Islet of Langerhans (tissue), 1 donor: ENCODE results near the gene FLNA.

Experiments
- FAIRE-seq: peaks from one replicate; lab custom pipeline; 2011; peaks lifted over from hg19 to GRCh38; lab: Jason Lieb, UNC

Gene FLNA

DNA sequence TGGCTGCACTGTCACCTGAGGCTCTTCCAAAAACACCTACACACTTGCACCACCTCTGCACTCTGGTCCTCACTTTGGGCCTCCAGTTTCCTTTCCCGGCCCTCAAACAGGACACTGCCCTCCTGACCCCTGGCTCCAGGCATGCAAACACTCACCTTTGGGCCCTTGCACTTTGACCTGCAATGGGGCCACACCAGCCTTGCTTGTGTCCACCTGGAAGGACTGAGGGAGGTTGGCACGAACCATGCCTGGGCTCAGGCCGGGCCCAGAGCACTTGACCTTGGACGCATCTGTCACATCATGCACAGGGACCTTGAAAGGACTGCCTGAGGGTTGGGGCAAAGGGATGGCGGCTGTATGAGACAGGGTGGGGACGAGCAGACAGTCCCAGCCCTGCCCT lies 15.6 kb downstream of the FLNA start:
- no peak for FAIRE-seq

DNA sequence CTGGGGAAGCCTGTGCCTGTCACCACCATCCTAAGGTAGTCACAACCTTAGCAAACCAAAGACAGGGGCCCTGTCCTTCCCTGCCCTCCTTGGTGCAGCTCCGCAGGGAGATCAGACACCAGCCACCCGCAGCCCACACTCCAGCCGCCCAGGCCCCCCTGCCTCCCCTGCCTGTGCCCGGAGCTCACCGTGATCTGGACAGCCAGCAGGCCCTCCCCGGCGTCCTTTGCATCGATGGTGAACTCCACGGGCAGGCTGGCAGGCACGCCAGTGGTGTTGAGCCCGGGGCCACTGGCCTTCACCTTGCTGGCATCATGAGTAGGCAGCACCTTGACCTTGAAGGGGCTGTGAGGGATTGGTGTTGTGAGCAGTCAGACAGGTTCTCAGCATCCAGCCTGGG lies 16.4 kb downstream of the FLNA start:
- no peak for FAIRE-seq

DNA sequence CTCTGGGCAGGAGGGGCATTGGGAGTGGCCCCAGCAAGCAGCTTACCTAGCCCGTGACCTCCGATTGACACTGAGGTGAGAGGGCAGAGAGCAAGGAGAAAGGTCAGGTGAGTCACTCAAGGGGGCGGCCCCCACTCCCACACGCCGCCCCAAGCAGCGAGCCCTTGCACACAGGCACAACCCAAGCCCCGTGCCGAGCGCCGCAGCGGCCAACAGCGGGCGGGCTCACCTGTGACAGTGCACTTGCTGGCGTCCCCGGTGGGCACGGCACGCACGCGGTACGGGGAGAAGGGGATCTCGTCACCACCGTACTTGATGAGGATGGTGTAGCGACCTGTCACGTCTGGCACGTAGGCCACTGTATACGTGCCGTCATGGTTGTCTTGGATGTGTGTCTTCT lies 17.2 kb downstream of the FLNA start:
- FAIRE-seq: no peak

DNA sequence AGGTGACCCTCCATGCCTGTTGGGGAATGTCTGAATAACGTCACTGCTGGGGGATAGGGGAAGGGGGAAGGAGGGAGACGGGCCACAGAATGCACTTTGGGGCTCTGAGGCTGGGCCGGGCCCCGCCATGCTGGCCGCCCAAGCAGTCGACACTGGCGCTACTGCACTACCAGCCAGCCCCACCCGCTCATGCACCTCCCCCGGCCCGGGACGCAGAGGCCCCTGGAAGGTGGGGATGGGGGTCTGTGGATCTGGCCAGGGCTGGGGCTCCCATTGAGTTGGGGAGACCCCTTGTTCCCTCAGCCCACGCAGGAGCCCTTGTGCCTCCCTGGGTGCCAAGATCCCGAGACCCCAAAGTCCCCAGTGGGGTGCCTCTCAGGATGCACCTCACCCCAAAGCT lies 17.8 kb downstream of the FLNA start:
- FAIRE-seq: no peak

DNA sequence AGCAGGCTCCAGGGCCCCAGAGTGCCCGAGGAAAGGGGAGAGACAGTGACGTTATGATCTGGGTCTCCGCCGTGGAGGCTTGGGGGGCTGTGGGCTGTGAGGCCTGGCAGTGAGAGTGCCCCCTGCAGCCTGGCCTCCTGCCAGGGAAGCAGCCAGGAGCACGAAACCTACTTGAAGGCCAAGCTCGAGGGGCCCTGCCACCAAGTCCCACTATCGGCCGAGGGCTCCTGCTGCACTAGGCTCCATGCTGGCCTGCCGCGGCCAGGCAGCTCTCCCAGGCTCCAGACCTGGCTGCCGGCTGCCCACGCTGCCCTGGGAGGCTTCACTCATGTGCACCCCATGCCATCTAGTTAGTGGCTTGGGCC lies 18.7 kb downstream of the FLNA start:
- FAIRE-seq: no peak

DNA sequence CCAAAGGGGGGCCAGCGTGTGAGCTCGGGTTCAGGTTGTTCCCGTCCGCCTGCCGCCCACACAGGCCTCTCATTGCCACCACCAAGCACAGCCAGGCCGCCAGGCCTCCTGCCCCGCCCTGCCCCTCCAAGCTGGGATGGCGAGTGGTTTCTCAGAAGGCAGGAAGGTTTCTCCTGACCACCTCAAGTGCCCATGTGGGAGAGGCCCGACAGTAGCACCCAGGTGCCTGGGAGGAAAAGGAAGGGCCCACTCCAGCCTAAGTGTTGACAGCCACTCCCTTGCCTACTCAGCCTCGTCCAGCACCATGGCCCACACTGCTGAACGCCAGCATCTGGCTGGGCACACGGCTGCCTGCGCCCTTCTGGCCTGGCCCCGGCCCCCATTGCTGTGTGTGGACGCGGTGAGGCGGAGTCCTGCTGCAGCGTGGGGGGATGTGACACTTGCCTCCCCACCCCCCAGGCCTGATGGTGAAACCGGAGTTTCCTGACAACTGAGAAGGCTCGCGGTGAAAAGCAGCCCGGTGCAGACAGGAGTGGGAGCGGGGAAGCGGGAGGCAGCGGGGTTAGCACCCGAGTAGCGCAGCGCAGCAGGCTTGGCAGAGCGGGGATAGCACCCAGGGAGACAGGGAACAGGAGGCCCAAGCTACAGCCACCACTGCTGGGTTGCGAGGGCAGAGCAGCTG lies 19.2 kb downstream of the FLNA start:
- no peak for FAIRE-seq

DNA sequence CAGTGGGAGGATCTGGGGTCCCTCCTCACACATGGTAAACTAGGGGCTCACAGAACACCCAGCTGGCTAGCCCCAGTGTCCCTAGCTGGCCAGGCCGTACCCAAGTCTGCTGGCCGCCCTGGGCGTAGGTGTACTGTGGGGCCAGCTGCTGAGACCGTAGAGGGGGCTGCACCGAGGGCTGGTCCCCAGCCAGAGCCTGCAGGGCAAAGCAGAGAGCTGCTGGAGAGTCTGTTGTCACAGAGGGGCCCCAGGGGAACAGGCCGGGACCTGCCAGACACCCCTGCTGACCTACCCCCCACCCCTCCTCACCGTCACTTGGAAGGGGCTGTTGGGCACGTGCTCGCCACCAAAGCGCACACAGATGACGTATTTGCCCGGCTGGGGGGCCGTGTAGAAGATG lies 19.9 kb downstream of the FLNA start:
- FAIRE-seq: no peak

DNA sequence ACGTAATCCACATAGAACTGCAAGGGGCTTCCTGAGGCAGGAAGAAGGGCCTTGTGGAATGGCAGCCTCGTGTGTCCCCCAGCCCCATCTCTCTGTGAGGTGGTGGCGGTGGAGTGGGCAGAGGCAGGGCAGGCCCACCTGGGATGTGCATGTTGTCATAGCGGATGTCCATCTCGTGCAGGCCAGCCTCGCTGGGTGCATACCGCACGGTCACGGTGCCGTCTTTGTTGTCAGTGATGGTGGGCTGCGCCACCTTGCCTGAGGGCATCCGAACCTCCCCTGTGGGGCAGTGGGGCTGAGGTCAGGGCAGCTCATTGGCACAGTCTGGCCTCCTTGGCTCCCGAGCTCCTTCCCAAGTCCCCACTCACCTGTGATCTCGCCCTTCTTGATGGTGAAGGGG lies 20.4 kb downstream of the FLNA start:
- FAIRE-seq: no peak

DNA sequence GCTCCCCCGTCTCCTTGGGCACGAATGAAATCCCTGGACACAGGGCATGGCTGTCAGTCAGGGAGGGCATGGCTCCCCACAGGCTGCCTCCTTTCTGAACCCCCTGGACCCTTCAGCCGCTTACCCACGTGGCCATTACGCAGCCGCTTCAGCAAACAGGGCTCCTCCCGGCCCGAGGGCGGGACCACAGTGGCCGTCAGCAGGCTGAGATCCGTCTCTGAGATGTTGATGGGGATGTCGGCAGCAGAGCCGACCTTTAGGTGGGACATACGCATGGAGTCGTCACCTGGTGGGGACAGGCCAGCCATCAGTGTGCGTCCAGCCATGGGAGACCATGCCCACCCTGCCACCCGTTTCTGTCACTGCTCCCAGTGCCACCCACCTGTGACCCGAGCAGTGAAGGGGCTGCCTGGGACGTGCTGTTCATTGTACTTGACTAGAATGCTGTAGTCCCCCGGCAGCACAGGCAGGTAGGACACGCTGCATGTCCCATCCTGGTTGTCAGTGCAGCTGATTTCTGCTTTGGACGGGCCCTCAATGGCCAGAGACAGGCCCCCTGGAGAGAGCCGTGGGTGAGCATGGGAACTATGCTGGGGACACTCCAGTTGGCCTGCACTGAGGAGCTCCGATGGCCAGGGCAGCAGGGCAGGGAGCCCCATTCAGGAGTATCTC lies 21.1 kb downstream of the FLNA start:
- FAIRE-seq: no peak

DNA sequence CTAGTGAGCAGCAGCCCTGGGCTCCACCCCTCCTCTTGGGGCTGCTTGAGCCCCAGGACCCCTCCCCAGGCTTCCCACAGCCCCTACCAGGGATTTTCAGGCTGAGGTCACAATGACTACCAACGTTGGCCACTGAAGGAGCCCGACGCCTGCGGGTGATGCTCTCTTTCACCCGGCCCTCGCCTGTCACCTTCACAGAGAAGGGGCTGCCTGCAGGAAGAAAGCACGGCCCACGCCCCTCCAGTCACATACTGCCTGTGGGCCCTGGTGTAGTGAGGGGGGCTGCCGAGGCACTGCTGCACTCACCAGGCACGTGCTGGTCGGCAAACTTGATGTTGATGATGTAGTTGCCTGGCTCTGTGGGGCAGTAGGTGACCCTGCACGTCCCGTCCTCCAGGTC lies 22.0 kb downstream of the FLNA start:
- FAIRE-seq: no peak

DNA sequence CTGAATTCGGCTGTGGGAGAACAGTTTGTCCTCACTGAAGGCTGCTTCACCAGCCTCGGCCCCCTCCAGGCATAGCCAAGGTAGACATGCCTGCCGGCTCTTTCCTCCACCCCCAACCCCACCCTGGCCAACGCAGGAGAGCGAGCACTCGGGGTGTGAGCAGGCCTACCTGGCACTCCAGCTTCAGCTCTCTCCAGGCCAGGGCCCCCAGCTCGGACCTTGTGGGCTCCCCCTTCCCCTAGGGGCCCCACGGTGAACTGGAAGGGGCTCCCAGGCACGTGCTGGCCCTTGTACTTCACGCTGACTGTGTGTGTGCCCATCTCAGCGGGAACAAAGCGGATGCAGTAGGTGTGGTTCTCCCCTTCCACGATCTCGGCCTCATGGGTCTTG lies 22.4 kb downstream of the FLNA start:
- FAIRE-seq: no peak

DNA sequence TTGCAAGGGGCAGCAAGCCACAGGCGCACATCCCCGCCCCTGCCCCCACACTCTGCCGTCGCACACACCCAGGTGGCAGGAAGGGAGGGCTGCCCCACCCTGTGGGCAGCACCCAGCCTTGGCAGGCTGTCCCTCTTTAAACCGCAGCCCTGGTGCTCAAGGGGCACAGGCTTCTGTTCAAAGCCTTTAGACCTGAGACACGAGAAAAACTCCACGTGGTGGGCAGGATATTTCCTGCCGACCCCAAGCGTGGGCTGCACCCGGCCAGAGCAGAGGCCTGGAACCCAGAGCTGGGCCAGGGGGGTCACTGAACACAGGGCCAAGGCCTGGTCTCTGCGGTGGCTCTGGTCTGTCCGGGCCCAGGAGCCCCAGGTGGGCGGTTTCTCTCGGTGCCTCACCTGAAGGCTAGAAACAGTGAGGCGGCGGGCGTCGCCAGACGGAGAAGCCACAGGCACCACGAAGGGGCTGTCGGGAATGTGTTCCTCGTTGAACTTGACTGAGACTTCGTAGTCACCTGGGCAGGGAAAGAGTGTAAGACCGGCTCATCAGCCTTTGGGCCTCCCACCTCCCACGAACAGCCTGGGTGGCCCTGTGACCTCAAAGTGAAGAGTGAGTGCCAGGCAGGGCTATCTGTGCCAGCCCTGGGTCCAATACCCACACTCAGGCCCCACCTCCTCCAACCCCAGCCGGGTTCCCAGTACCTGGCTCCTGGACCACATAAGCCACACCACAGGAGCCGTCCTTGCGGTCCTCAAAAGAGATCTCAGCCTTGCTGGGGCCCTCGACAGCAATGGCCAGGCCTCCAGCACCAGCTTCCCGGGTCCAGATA lies 23.0 kb downstream of the FLNA start:
- no peak for FAIRE-seq

DNA sequence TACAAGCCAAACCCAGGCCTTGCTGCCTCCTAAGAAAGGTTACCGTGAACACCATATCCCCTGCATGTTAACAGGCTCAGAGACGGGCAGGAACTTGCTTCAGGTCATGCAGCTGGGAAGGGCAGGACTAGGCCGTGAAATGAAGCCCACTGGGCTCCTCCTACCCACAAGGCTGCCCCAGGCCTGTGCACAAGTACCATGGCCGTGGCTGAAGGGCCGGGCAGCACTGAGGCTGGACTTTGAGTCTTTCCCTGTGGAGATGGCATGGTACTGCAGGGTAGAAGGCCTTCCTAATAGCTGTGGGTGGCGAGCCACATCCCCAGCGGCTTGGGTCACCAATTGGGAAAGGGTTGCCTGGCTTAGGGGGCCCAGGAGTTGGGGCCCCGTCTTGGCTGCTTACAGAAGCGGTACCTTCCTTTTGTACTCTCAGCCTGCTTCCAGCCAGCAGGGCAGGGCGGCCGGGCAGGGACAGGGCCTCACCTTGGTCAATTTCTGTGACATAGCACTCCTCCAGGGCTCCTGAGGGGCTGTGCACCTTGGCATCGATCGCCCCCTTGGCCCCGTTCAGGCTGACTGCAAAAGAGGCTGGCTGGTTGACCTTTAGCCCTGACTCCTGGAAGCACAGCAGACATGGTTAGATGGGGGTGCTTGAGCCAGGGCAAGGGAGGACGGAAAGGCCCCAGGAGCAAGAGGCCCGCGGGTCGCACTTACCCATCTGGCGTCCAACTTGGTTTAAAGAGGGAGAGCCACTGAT lies 23.8 kb downstream of the FLNA start:
- no peak for FAIRE-seq

DNA sequence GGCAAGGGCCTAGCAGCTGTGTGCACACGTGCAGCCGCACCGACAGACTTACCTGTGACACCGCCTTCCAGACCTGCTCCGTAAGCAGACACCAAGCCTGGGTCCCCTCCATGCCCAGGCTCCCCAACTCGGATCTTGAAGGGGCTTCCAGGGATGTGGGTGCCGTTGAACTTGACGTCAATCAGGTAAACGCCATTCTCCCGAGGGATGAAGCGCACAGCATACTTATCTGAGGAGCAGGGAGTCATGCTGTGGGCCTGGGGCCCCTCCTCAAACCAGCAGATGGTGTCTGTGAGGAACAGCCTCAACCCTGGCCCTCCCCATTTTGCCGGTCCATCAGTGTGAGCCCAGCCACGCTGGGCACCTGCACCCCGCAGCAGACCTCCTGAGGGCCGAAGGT lies 24.5 kb downstream of the FLNA start:
- no peak for FAIRE-seq

DNA sequence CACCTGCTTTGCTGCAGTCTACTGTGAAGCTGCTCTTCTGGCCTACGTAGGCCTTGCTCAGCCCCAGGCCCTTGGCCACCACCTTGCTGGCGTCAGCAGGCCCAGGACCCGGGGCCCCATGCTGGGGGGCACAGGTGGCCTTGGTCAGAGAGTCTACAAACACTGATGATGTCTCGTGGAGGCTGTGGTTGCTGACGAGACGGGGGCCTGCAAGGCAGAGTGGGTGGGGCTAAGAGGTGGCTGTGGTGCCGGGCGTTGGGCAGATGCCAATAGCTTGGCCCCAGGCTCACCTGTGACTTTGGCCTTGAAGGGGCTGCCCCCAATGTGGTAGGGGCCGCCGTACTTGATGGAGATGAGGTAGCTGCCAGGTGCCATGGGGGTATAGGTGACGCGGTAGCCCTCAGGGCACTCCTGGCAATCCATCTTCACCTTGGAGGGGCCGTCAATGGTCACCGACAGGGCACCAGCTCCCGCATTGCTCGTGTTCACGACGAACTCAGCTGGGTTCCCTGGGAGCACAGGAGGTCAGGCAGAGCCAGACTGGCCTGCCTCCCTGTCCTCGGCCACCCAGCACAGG lies 25.0 kb downstream of the FLNA start:
- no peak for FAIRE-seq

DNA sequence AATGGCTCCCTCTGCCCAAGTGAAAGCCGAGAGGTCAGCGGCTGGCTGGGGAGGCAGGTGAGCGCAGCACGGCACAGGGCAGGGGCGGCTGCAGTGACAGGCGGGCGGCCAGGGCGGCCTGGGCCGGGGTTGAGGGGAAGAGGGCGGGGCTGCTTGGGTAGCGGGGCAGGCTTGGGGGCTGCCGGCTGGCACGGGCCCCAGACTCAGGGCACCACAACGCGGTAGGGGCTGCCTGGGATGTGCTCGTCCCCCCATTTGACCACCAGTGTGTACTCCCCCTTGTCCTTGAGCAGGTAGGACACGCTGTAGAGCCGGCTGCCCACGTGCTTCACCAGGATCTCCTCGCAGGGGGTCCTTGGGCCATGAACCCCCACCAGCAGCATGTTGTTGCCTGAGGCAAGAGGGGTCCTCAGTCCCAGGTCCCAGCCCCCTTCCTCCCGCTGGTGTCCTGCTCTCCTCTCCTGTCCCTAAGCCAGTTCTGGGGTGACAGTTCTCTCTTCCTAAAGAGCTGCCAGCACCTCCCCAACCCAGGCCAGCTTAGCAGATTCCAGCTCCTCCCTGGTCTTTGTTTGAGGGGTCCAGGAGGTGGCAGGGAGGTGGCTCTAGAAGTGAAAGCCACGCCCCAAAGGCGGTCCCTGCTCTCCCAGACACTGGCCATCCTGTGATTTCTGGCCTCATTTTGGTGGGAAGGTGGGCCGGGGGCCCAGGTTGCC lies 25.6 kb downstream of the FLNA start:
- FAIRE-seq: no peak

DNA sequence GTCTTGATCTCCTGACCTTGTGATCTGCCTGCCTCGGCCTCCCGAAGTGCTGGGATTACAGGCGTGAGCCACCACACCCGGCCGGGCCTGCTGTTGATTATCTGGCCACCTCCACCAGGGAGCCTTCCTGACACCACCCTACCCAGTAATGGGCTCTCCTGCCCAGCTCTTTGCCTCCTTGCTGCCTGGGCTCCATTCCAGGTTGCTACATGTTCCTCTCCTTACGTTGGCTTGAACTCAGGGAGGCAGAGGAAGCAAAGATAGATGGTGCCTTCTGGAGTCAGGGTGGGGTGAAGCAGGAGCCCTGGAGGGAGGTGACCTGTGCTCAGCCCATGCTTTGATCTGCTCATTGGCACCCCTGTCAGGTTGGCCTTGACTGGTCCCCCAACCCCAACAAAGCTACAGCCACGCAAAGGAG lies 26.3 kb downstream of the FLNA start:
- no peak for FAIRE-seq

DNA sequence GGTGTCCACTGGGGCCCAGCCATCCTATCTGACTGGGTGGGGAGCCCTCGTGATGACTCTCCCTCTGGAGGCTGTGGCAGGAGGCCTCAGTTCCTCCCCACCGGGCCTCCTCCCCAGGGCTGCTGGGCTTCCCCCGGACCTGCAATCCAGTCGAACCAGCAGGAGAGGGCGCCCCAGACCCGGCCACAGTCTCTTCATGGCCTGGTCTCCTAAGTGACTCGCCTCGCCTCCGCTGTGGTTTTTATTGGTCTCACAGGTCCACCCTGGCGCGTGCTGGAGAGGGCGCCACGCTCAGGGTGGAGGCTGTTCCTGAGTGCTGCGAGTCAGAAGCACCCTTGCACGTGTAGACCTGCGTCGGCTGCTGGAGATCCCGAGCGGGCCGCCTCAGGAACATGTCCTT lies 30.8 kb downstream of the FLNA start:
- peak; percentile 98 for FAIRE-seq

DNA sequence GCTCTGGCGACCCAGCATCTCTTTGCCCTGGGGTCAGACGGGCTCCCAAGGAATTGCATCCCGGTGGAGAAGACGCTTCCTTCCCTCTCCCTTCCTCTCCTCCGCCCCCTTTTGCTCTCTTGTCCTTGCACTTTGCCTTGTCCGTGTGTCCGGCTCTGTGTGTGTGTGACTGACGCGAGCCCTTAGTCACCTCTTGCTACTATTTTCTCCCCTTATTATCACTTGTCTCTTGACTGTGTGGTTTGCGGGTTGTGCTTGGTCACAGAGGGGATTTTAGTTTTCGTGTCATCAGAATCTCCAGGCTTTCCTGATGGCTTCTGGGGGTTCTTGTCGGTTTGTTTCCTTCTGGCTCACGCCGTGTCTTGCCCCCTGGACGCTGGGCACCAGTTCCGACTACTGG lies 31.4 kb downstream of the FLNA start:
- FAIRE-seq: peak; percentile 97

DNA sequence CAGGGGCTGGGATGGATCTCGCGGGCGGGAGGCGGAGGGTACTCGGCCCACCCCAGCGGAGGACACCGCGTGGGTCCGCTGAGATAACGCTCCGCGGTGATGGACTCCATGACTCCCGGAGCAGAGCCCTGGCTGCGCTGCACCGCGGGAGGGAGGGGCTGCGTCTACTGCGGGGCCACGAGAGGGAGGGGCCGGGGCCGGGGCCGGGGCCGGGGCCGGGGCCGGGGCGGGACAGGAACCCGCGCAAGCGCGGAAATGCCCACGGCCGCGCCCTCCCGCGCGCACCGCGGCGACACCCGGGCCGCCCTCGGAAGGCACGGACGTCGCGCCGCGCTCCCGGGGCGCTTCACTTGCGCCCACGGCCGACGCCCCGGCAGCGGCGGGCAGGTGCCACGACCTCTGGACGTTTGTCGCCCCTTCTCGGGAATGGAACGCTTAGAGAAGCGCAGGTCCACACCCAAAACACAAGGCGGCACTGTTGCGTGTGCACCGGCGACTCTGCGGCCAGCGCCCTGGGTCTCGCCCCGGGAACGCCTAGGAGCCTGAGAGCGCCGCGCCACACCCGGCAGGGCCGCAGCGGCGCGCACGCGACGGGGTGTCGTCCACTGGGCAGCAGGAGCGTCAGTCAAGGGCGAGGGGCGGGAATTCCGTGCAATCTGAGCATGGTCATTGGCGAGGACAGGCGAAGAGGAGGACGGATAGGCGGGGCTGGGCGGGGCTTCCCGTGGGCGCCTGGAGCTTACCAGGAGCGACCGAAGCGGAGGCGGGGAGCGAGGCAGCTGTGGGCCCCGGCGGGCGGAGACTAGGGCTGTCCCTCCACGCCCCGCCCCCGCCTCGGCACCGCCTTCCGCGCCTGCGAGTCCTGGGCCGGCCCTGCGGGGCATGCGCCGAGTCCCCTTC lies 32.8 kb downstream of the FLNA start:
- peak; percentile 43 for FAIRE-seq

DNA sequence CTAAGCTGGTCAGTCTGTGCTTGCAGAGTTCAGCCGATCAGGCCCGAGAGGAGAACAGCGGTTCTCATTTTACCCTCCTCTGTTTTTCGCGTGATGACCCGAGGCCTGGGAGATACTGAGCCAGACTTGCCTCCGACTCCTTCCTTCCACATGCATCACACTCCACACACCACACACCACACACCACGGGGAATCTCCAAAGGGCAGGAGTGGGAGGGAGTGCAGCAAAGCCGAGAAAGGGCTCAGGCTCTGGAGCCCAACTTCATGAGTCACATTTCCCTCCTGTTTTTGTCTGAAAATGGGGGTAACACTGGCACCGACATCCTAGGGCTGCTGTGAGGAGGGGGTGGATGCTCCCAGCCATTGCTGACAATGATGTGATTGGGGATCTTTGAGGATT lies 39.9 kb downstream of the FLNA start:
- no peak for FAIRE-seq
